NCI-H226 (cell line): ENCODE measurements around the gene FPR2.
"Not testable (repeated sequence)": the region's sequence is repeated elsewhere in the genome, so short reads cannot be mapped to it uniquely, and the experiment has no call there.

Experiments used
- DNase-seq: peaks from one replicate; pipeline ENCODE4 v3.0.0-alpha.2; 2015

Gene FPR2

GRCh38 chr19:51760697-51761356 lies at the start of gene FPR2:
Gene FPR2 (plus strand): TSS chr19:51761180. CDS start chr19:51768659, 7,479 bp downstream.
- no peak for DNase-seq

- no peak for DNase-seq
These were observed 49.3 kb upstream of the FPR2 start for GRCh38 chr19:51711702-51712101.

- DNase-seq: peak; percentile 48
These were observed 48.4 kb upstream of the FPR2 start for GRCh38 chr19:51712461-51713081.

- DNase-seq: no peak
These were observed 47.4 kb upstream of the FPR2 start for GRCh38 chr19:51713319-51714285.

GRCh38 chr19:51714848-51715247 lies 46.1 kb upstream of the FPR2 start:
- DNase-seq: no peak

GRCh38 chr19:51715850-51716249 lies 45.1 kb upstream of the FPR2 start:
- no peak for DNase-seq

GRCh38 chr19:51716925-51717324 lies 44.1 kb upstream of the FPR2 start:
- DNase-seq: no peak

GRCh38 chr19:51719251-51719988 lies 41.6 kb upstream of the FPR2 start:
- no peak for DNase-seq

- no peak for DNase-seq
These were observed 39.1 kb upstream of the FPR2 start for GRCh38 chr19:51721905-51722304.

- no peak for DNase-seq
These were observed 38.5 kb upstream of the FPR2 start for GRCh38 chr19:51722492-51722891.

- no peak for DNase-seq
These were observed 36.4 kb upstream of the FPR2 start for GRCh38 chr19:51724543-51724942.

GRCh38 chr19:51726049-51726448 lies 34.9 kb upstream of the FPR2 start:
- DNase-seq: peak; percentile 99

- peak; percentile 63 for DNase-seq
These were observed 33.6 kb upstream of the FPR2 start for GRCh38 chr19:51727349-51727880.

- DNase-seq: peak; percentile 75
These were observed 31.2 kb upstream of the FPR2 start for GRCh38 chr19:51729781-51730180.

- DNase-seq: peak; percentile 33
These were observed 27.0 kb upstream of the FPR2 start for GRCh38 chr19:51733742-51734522.

- peak; percentile 31 for DNase-seq
These were observed 25.1 kb upstream of the FPR2 start for GRCh38 chr19:51735759-51736449.

GRCh38 chr19:51737389-51737788 lies 23.6 kb upstream of the FPR2 start:
- no peak for DNase-seq

- DNase-seq: no peak
These were observed 23.1 kb upstream of the FPR2 start for GRCh38 chr19:51737924-51738323.

GRCh38 chr19:51738523-51738922 lies 22.5 kb upstream of the FPR2 start:
- DNase-seq: not testable (repeated sequence)

- no peak for DNase-seq
These were observed 21.3 kb upstream of the FPR2 start for GRCh38 chr19:51739466-51740213.
